ENCODE results near the gene CLDN14.

GRCh38 chr21:36456729-36457414 lies 23.1 kb downstream of the CLDN14 start:
- TF ChIP-seq, protein P1, sequence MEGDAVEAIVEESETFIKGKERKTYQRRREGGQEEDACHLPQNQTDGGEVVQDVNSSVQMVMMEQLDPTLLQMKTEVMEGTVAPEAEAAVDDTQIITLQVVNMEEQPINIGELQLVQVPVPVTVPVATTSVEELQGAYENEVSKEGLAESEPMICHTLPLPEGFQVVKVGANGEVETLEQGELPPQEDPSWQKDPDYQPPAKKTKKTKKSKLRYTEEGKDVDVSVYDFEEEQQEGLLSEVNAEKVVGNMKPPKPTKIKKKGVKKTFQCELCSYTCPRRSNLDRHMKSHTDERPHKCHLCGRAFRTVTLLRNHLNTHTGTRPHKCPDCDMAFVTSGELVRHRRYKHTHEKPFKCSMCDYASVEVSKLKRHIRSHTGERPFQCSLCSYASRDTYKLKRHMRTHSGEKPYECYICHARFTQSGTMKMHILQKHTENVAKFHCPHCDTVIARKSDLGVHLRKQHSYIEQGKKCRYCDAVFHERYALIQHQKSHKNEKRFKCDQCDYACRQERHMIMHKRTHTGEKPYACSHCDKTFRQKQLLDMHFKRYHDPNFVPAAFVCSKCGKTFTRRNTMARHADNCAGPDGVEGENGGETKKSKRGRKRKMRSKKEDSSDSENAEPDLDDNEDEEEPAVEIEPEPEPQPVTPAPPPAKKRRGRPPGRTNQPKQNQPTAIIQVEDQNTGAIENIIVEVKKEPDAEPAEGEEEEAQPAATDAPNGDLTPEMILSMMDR (IDR thresholded peaks at IDR 0.05) = no peak
- no peak for TF ChIP-seq POLR2AphosphoS5 (IDR thresholded peaks at IDR 0.05)
- no peak for TF ChIP-seq POLR2A (IDR thresholded peaks at IDR 0.05)
- TF ChIP-seq EP300 (IDR thresholded peaks at IDR 0.05) = no peak

All from stomach (tissue), 4 donors.